Measurements from ENCODE around the gene LEMD1. TPM values are rescaled to one million over a fixed set of nuclear protein-coding genes. Genes with fewer than 3 reads are reported as not detected.

Gene LEMD1
- total RNA-seq, 1 experiment from 2014 or later, result 26.3 TPM

GRCh38 chr1:205345761-205346160, 76.1 kb downstream of the LEMD1 start:
- no peak for TF ChIP-seq E2F4 (CRISPR knock-in tag; IDR thresholded peaks at IDR 0.05; ENCODE audit: borderline replicate concordance, low read depth)
- CTCF ChIA-PET, result interaction anchor here (1.0 to 3.3 kb wide), 5 partner anchors 8 to 183 kb away, joined by 3 to 20 read pairs (median 10); no protein-coding TSS in a partner anchor
- no peak for ATAC-seq
- POLR2A ChIA-PET, result no interaction called here
- Mint-ChIP-seq H3K9me3 (no peaks in the 10 kb centered on the region), H3K4me3 (no peak overlapping the region), H3K27me3 (ENCODE audit: low read depth) (peaks cover 54% of the 10 kb centered on the region), H3K27ac (no peak overlapping the region), H3K36me3 (no peaks in the 10 kb centered on the region), H3K4me1 (peaks cover 48% of the 10 kb centered on the region)
- DNase-seq (ENCODE audit: low spot score), result no peak

- no peaks in the 10 kb centered on the region for H3K36me3 Mint-ChIP-seq
- CTCF ChIA-PET, result interaction anchor here (1.3 to 3.3 kb wide), 6 partner anchors 8 to 141 kb away, joined by 3 to 20 read pairs (median 8); no protein-coding TSS in a partner anchor
- no peaks in the 10 kb centered on the region for H3K9me3 Mint-ChIP-seq
- H3K4me3 Mint-ChIP-seq, result peak overlapping the region; percentile 72
- DNase-seq (ENCODE audit: low spot score) (peak; percentile 66), ATAC-seq (peak; percentile 57)
- TF ChIP-seq ZBTB43 (CRISPR knock-in tag; IDR thresholded peaks at IDR 0.05) (0 out of 2 replicates have a peak, but pooled peaks have one; percentile 57), SP1 (CRISPR knock-in tag; conservative IDR thresholded peaks at IDR 0.05) (peak; percentile 47), ETV6 (CRISPR knock-in tag; IDR thresholded peaks at IDR 0.05) (no peak), KAT7 (CRISPR knock-in tag; IDR thresholded peaks at IDR 0.05; ENCODE audit: borderline replicate concordance) (peak; percentile 23; the same call in 1 of the 2 replicates), ZNF396 (CRISPR knock-in tag; IDR thresholded peaks at IDR 0.05; ENCODE audit: borderline replicate concordance) (no peak), TEAD1 (CRISPR knock-in tag; IDR thresholded peaks at IDR 0.05) (peak; percentile 49; the same call in 1 of the 2 replicates), TCF7 (CRISPR knock-in tag; IDR thresholded peaks at IDR 0.05; ENCODE audit: low read depth) (no peak), ELF4 (CRISPR knock-in tag; IDR thresholded peaks at IDR 0.05; ENCODE audit: low read depth) (no peak), JUN (CRISPR knock-in tag; IDR thresholded peaks at IDR 0.05) (no peak), ZBTB21 (CRISPR knock-in tag; IDR thresholded peaks at IDR 0.05; ENCODE audit: borderline replicate concordance) (0 out of 2 replicates have a peak, but pooled peaks have one; percentile 17)
- H3K27me3 Mint-ChIP-seq (ENCODE audit: low read depth), result peaks cover 55% of the 10 kb centered on the region
- POLR2A ChIA-PET, result interaction anchor here (0.6 kb wide), 1 partner anchor 183 kb away, joined by 4 read pairs; no protein-coding TSS in a partner anchor
- H3K4me1 Mint-ChIP-seq, result peaks cover 33% of the 10 kb centered on the region
- no peak overlapping the region for H3K27ac Mint-ChIP-seq
Observed at GRCh38 chr1:205344066-205344928, 77.6 kb downstream of the LEMD1 start.

GRCh38 chr1:205343431-205344065, 78.3 kb downstream of the LEMD1 start:
- CTCF ChIA-PET, result interaction anchor here (0.6 to 3.3 kb wide), 4 partner anchors 11 to 142 kb away, joined by 3 to 20 read pairs (median 8); no protein-coding TSS in a partner anchor
- DNase-seq (ENCODE audit: low spot score) (peak; percentile 71), ATAC-seq (peak; percentile 65)
- Mint-ChIP-seq H3K4me3 (peak overlapping the region; percentile 72), H3K4me1 (peaks cover 26% of the 10 kb centered on the region), H3K9me3 (no peaks in the 10 kb centered on the region), H3K27ac (no peak overlapping the region), H3K27me3 (ENCODE audit: low read depth) (peaks cover 58% of the 10 kb centered on the region), H3K36me3 (no peaks in the 10 kb centered on the region)
- POLR2A ChIA-PET, result no interaction called here
- no peak for TF ChIP-seq ZNF416 (CRISPR knock-in tag; IDR thresholded peaks at IDR 0.05)
- TF ChIP-seq HMGXB4 (CRISPR knock-in tag; IDR thresholded peaks at IDR 0.05), result peak; percentile 89
- no peak for TF ChIP-seq PRDM15 (CRISPR knock-in tag; IDR thresholded peaks at IDR 0.05)
- TF ChIP-seq ATF1 (CRISPR knock-in tag; IDR thresholded peaks at IDR 0.05), result 0 out of 2 replicates have a peak, but pooled peaks have one; percentile 45
- TF ChIP-seq EMX1 (CRISPR knock-in tag; IDR thresholded peaks at IDR 0.05), result no peak
- peak; percentile 71 for TF ChIP-seq MAX (CRISPR knock-in tag; IDR thresholded peaks at IDR 0.05)
- TF ChIP-seq AR (CRISPR knock-in tag; IDR thresholded peaks at IDR 0.05), result no peak
